ENCODE results near the gene ABCG5.

The ABCG5 gene

GRCh38 chr2:43764086-43764705, 74.4 kb downstream of the ABCG5 start:
- no peak overlapping the region for H3K4me3 ChIP-seq (ENCODE audit: low read depth, low read length)
- DNase-seq (ENCODE audit: low read depth) = no peak
- no peak for TF ChIP-seq CTCF (conservative IDR thresholded peaks at IDR 0.05; ENCODE audit: low read depth, low read length)

- no peak for TF ChIP-seq CTCF (conservative IDR thresholded peaks at IDR 0.05; ENCODE audit: low read depth, low read length)
- H3K4me3 ChIP-seq (ENCODE audit: low read depth, low read length) = no peak overlapping the region
- DNase-seq (ENCODE audit: low read depth) = no peak
Observed at GRCh38 chr2:43763091-43763490, 75.5 kb downstream of the ABCG5 start.

All from choroid plexus epithelial cell (primary cell).